ACC112 (cell line): ENCODE measurements around the gene FRY.
"Not testable (repeated sequence)": the region's sequence is repeated elsewhere in the genome, so short reads cannot be mapped to it uniquely, and the experiment has no call there.

Experiments
- H2AFZ ChIP-seq: fragments of 200-600 bp; sonication (generic); one replicate; pipeline ENCODE4 v1.6.0; 2017; ENCODE audit warnings: antibody characterized with exemption, low read length; ENCODE audit not compliant: unreplicated experiment
- H3K27ac ChIP-seq: fragments of 200-600 bp; sonication (generic); 2 replicates; pipeline ENCODE4 v1.5.1; 2014; ENCODE audit warnings: low read depth, mild to moderate bottlenecking, antibody characterized with exemption, low read length, moderate library complexity
- H3K27me3 ChIP-seq: fragments of 200-600 bp; sonication (generic); 2 replicates; pipeline ENCODE4 v1.6.1; 2014; ENCODE audit warnings: mild to moderate bottlenecking, antibody characterized with exemption, low read length, moderate library complexity, mixed read lengths; ENCODE audit not compliant: insufficient read depth
- H3K36me3 ChIP-seq: fragments of 200-600 bp; sonication (generic); 2 replicates; pipeline ENCODE4 v1.6.1; 2016; ENCODE audit warnings: mild to moderate bottlenecking, antibody characterized with exemption, low read length, moderate library complexity, mixed read lengths; ENCODE audit not compliant: insufficient read depth
- H3K4me1 ChIP-seq: fragments of 200-600 bp; sonication (generic); one replicate; pipeline ENCODE4 v1.6.1; 2016; ENCODE audit warnings: low read length, mixed read lengths; ENCODE audit not compliant: insufficient read depth, unreplicated experiment, control insufficient read depth
- H3K4me3 ChIP-seq: fragments of 200-600 bp; sonication (generic); 2 replicates; pipeline ENCODE4 v1.5.1; 2014; ENCODE audit warnings: mild to moderate bottlenecking, low read depth, low read length
- H3K79me2 ChIP-seq: fragments of 200-600 bp; sonication (generic); one replicate; pipeline ENCODE4 v1.6.0; 2016; ENCODE audit warnings: low read length; ENCODE audit not compliant: control insufficient read depth, unreplicated experiment, insufficient read depth

FRY gene

GRCh38 chr13:31998131-31998530 is 33.4 kb upstream of the FRY start:
- Histone ChIP-seq H2AFZ (no peak overlapping the region), H3K79me2 (no peaks in the 10 kb centered on the region), H3K27me3 (no peaks in the 10 kb centered on the region), H3K4me3 (no peak overlapping the region), H3K4me1 (no peaks in the 10 kb centered on the region), H3K27ac (no peak overlapping the region), H3K36me3 (no peaks in the 10 kb centered on the region)

DNA sequence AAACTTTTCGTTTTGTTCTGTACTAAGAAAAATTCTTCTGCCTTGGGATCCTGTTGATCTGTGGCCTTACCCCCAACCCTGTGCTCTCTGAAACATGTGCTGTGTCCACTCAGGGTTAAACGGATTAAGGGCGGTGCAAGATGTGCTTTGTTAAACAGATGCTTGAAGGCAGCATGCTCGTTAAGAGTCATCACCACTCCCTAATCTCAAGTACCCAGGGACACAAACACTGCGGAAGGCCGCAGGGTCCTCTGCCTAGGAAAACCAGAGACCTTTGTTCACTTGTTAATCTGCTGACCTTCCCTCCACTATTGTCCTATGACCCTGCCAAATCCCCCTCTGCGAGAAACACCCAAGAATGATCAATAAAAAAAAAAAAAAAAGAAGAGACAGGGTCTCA is 30.8 kb upstream of the FRY start:
- H3K27me3 ChIP-seq, H3K4me1 ChIP-seq, H3K36me3 ChIP-seq, H2AFZ ChIP-seq, H3K4me3 ChIP-seq, H3K27ac ChIP-seq, H3K79me2 ChIP-seq: not testable (repeated sequence)

- Histone ChIP-seq H3K79me2 (no peaks in the 10 kb centered on the region), H3K4me1 (no peaks in the 10 kb centered on the region), H3K27ac (no peak overlapping the region), H2AFZ (no peak overlapping the region), H3K4me3 (no peak overlapping the region), H3K36me3 (no peaks in the 10 kb centered on the region), H3K27me3 (no peaks in the 10 kb centered on the region)
These were observed 30.3 kb upstream of the FRY start for GRCh38 chr13:32001154-32001768.

GRCh38 chr13:32001769-32002168 is 29.8 kb upstream of the FRY start:
- no peaks in the 10 kb centered on the region for H3K27me3 ChIP-seq
- no peaks in the 10 kb centered on the region for H3K79me2 ChIP-seq
- H3K4me1 ChIP-seq: no peaks in the 10 kb centered on the region
- H3K4me3 ChIP-seq: no peak overlapping the region
- H3K36me3 ChIP-seq: no peaks in the 10 kb centered on the region
- no peak overlapping the region for H3K27ac ChIP-seq
- no peak overlapping the region for H2AFZ ChIP-seq

DNA sequence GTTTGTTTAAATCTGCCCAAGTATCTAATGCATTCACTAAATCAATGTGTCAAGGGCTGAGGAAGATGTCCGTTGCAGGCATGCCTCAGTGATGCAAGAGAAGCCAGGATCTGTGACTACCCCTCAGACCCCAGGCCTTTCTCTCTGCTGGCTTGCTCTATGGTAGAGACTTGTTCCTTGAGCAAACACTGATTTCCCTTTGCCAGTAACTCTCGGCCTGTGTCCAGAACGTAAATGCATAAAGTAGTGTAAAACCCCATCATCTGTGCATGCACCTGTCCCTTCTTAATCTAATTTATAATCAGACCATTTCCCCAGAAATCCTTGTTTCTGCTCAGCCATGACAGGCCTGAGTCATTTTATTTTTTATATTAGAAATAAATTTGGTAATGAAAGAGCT is 28.7 kb upstream of the FRY start:
- H3K27ac ChIP-seq: no peak overlapping the region
- no peak overlapping the region for H2AFZ ChIP-seq
- no peak overlapping the region for H3K4me3 ChIP-seq
- H3K36me3 ChIP-seq: no peaks in the 10 kb centered on the region
- no peaks in the 10 kb centered on the region for H3K4me1 ChIP-seq
- no peaks in the 10 kb centered on the region for H3K79me2 ChIP-seq
- no peaks in the 10 kb centered on the region for H3K27me3 ChIP-seq

GRCh38 chr13:32007494-32007893 is 24.1 kb upstream of the FRY start:
- Histone ChIP-seq H3K4me3 (no peak overlapping the region), H3K79me2 (no peaks in the 10 kb centered on the region), H3K27ac (no peak overlapping the region), H3K27me3 (no peaks in the 10 kb centered on the region), H3K4me1 (no peaks in the 10 kb centered on the region), H2AFZ (no peak overlapping the region), H3K36me3 (no peaks in the 10 kb centered on the region)

DNA sequence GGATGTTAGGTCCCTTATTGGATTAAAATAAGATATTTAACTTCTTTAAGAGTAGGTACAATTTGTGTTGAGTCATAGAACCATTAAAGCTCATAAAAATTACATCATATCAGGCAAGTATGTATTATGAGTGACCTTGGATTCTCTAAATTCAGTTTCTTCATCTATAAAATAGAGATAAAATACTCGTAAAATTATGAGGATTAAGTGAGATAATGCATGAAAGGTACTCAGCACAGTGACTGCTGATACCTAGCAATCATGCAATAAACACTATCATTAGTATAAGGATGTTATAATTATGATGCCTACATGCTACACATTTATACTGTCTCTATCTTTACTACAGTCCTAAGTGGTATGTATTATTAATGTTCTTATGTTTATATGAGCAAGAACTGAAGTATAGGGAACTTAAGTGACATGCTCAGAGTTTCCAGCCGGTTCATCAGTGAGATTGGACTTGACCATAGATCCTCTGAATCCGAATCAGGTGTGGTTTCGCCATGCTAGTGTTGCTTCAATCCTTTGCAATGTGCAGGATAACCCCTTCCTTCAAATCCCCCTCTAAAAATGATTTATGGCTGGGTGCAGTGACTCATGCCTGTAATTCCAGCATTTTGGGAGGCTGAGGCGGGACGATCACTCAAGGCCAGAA is 22.9 kb upstream of the FRY start:
- Histone ChIP-seq H3K4me3 (no peak overlapping the region), H3K27me3 (no peaks in the 10 kb centered on the region), H2AFZ (no peak overlapping the region), H3K27ac (no peak overlapping the region), H3K79me2 (no peaks in the 10 kb centered on the region), H3K36me3 (no peaks in the 10 kb centered on the region), H3K4me1 (no peaks in the 10 kb centered on the region)

DNA sequence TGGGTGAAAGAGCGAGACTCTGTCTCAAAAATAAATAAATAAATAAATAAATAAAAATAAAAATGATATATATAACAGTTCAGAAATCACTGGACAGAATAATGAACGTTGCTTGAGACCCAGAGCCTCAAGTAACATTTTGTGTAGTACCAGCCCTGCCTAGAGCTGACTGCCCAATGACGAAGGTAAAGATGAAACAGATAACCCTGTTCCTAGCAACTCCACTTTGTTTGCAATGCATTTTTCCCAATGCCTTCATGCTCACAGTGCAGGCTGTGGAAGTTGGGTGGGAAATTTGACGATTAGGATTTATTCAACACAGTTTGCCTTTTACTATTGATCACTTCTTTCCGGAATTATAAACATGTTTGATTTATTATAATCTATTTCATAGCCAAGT is 22.2 kb upstream of the FRY start:
- H3K4me3 ChIP-seq: no peak overlapping the region
- no peaks in the 10 kb centered on the region for H3K36me3 ChIP-seq
- no peaks in the 10 kb centered on the region for H3K4me1 ChIP-seq
- no peaks in the 10 kb centered on the region for H3K27me3 ChIP-seq
- no peak overlapping the region for H3K27ac ChIP-seq
- no peaks in the 10 kb centered on the region for H3K79me2 ChIP-seq
- no peak overlapping the region for H2AFZ ChIP-seq

GRCh38 chr13:32010136-32010535 is 21.4 kb upstream of the FRY start:
- H3K27ac ChIP-seq: no peak overlapping the region
- H3K79me2 ChIP-seq: no peaks in the 10 kb centered on the region
- H3K4me3 ChIP-seq: no peak overlapping the region
- H2AFZ ChIP-seq: no peak overlapping the region
- H3K27me3 ChIP-seq: no peaks in the 10 kb centered on the region
- no peaks in the 10 kb centered on the region for H3K36me3 ChIP-seq
- no peaks in the 10 kb centered on the region for H3K4me1 ChIP-seq

DNA sequence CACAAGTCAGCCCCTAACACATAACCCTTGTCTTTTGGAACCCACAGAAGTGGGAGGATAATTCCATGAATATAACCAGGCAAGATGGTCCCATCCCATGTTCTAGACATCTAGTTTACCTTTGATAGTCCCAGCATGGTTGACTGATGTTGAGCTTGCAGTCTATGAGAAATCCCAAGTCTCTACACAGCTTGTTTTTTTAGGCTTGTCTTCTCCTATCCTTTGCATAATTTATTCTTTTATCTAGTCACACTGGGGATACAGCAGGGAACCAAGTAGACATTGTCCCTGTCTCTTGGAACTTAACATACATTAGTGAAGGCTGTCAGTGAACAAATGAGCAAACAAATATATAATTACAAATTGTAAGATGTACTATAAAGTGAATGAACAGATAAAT is 19.6 kb upstream of the FRY start:
- no peaks in the 10 kb centered on the region for H3K36me3 ChIP-seq
- no peaks in the 10 kb centered on the region for H3K79me2 ChIP-seq
- H3K4me3 ChIP-seq: no peak overlapping the region
- no peak overlapping the region for H2AFZ ChIP-seq
- no peaks in the 10 kb centered on the region for H3K27me3 ChIP-seq
- H3K4me1 ChIP-seq: no peaks in the 10 kb centered on the region
- no peak overlapping the region for H3K27ac ChIP-seq

GRCh38 chr13:32013181-32013580 is 18.4 kb upstream of the FRY start:
- no peaks in the 10 kb centered on the region for H3K36me3 ChIP-seq
- H3K27me3 ChIP-seq: no peaks in the 10 kb centered on the region
- no peak overlapping the region for H3K4me3 ChIP-seq
- H3K4me1 ChIP-seq: no peaks in the 10 kb centered on the region
- no peak overlapping the region for H2AFZ ChIP-seq
- no peak overlapping the region for H3K27ac ChIP-seq
- no peaks in the 10 kb centered on the region for H3K79me2 ChIP-seq
